BLaER1 (cell line): ENCODE measurements around the gene CYCS.
"Not testable (repeated sequence)": the region's sequence is repeated elsewhere in the genome, so short reads cannot be mapped to it uniquely, and the experiment has no call there.

Experiments used
- H3K27ac ChIP-seq: shearing (Covaris generic); formaldehyde crosslinking; 2 replicates; pipeline ENCODE4 v1.8.1; 2022
- H3K27me3 ChIP-seq: shearing (Covaris generic); formaldehyde crosslinking; 2 replicates; pipeline ENCODE4 v1.8.1; 2022
- H3K36me3 ChIP-seq: shearing (Covaris generic); formaldehyde crosslinking; 2 replicates; pipeline ENCODE4 v1.8.1; 2022
- H3K4me1 ChIP-seq: shearing (Covaris generic); formaldehyde crosslinking; 2 replicates; pipeline ENCODE4 v1.8.1; 2022
- H3K4me2 ChIP-seq: shearing (Covaris generic); formaldehyde crosslinking; 2 replicates; pipeline ENCODE4 v1.8.1; 2022
- H3K4me3 ChIP-seq: shearing (Covaris generic); formaldehyde crosslinking; 2 replicates; pipeline ENCODE4 v1.8.1; 2022
- H3K9ac ChIP-seq: shearing (Covaris generic); formaldehyde crosslinking; 2 replicates; pipeline ENCODE4 v1.8.1; 2022
- H3K9me3 ChIP-seq: shearing (Covaris generic); formaldehyde crosslinking; 2 replicates; pipeline ENCODE4 v1.8.1; 2022
- H4K20me1 ChIP-seq: shearing (Covaris generic); formaldehyde crosslinking; 2 replicates; pipeline ENCODE4 v1.8.1; 2022
- Cebpa-rat ChIP-seq: shearing (Covaris generic); IDR thresholded peaks from 2 replicates; pipeline ENCODE4 v1.8.1; 2022

Gene CYCS

GRCh38 chr7:25098096-25099046, 26.7 kb downstream of the CYCS start:
- Histone ChIP-seq H3K4me3 (no peak overlapping the region), H3K36me3 (no peaks in the 10 kb centered on the region), H3K27me3 (no peaks in the 10 kb centered on the region), H3K9me3 (no peaks in the 10 kb centered on the region), H3K9ac (no peak overlapping the region), H3K4me1 (no peaks in the 10 kb centered on the region), H3K4me2 (no peak overlapping the region), H4K20me1 (no peaks in the 10 kb centered on the region), H3K27ac (no peak overlapping the region)
- no peak for TF ChIP-seq Cebpa-rat

- Histone ChIP-seq H3K9me3 (no peaks in the 10 kb centered on the region), H3K4me2 (no peak overlapping the region), H3K36me3 (no peaks in the 10 kb centered on the region), H3K27me3 (no peaks in the 10 kb centered on the region), H3K4me1 (no peaks in the 10 kb centered on the region), H4K20me1 (no peaks in the 10 kb centered on the region), H3K27ac (no peak overlapping the region), H3K9ac (no peak overlapping the region), H3K4me3 (no peak overlapping the region)
- no peak for TF ChIP-seq Cebpa-rat
Observed at GRCh38 chr7:25095516-25096345, 29.3 kb downstream of the CYCS start.

- H3K4me1 ChIP-seq, result no peaks in the 10 kb centered on the region
- H3K4me2 ChIP-seq, result no peak overlapping the region
- no peaks in the 10 kb centered on the region for H3K9me3 ChIP-seq
- no peak overlapping the region for H3K9ac ChIP-seq
- no peak overlapping the region for H3K4me3 ChIP-seq
- H3K27ac ChIP-seq, result no peak overlapping the region
- no peaks in the 10 kb centered on the region for H3K36me3 ChIP-seq
- no peaks in the 10 kb centered on the region for H4K20me1 ChIP-seq
- no peak for TF ChIP-seq Cebpa-rat
- H3K27me3 ChIP-seq, result no peaks in the 10 kb centered on the region
Observed at GRCh38 chr7:25093268-25093826, 31.7 kb downstream of the CYCS start.

- TF ChIP-seq Cebpa-rat, result no peak
- H3K9ac ChIP-seq, result no peak overlapping the region
Observed at GRCh38 chr7:25091779-25092178, 33.3 kb downstream of the CYCS start.

GRCh38 chr7:25091176-25091575, 33.9 kb downstream of the CYCS start:
- no peak overlapping the region for H3K9ac ChIP-seq
- no peak overlapping the region for H3K27ac ChIP-seq
- no peaks in the 10 kb centered on the region for H3K4me1 ChIP-seq
- H4K20me1 ChIP-seq, result no peaks in the 10 kb centered on the region
- H3K4me2 ChIP-seq, result no peak overlapping the region
- no peaks in the 10 kb centered on the region for H3K36me3 ChIP-seq
- no peaks in the 10 kb centered on the region for H3K9me3 ChIP-seq
- H3K27me3 ChIP-seq, result no peaks in the 10 kb centered on the region
- TF ChIP-seq Cebpa-rat, result no peak
- no peak overlapping the region for H3K4me3 ChIP-seq

More at GRCh38 chr7:25091779-25092178, 33.3 kb downstream of the CYCS start:
- no peaks in the 10 kb centered on the region for H3K9me3 ChIP-seq
- H3K4me1 ChIP-seq, result no peaks in the 10 kb centered on the region
- no peaks in the 10 kb centered on the region for H3K27me3 ChIP-seq
- H3K4me2 ChIP-seq, result no peak overlapping the region
- no peaks in the 10 kb centered on the region for H3K36me3 ChIP-seq
- no peaks in the 10 kb centered on the region for H4K20me1 ChIP-seq
- no peak overlapping the region for H3K4me3 ChIP-seq
- H3K27ac ChIP-seq, result no peak overlapping the region

- Histone ChIP-seq H4K20me1 (no peaks in the 10 kb centered on the region), H3K4me2 (no peak overlapping the region), H3K36me3 (no peaks in the 10 kb centered on the region), H3K27ac (no peak overlapping the region), H3K9me3 (no peaks in the 10 kb centered on the region), H3K9ac (no peak overlapping the region), H3K4me1 (no peaks in the 10 kb centered on the region), H3K27me3 (no peaks in the 10 kb centered on the region), H3K4me3 (no peak overlapping the region)
- TF ChIP-seq Cebpa-rat, result no peak
Observed at GRCh38 chr7:25090374-25090773, 34.7 kb downstream of the CYCS start.

- no peak for TF ChIP-seq Cebpa-rat
- Histone ChIP-seq H3K4me1 (no peaks in the 10 kb centered on the region), H3K27ac (no peak overlapping the region), H3K27me3 (no peaks in the 10 kb centered on the region), H3K36me3 (no peaks in the 10 kb centered on the region), H3K9me3 (no peaks in the 10 kb centered on the region), H3K4me2 (no peak overlapping the region), H4K20me1 (no peaks in the 10 kb centered on the region), H3K9ac (no peak overlapping the region), H3K4me3 (no peak overlapping the region)
Observed at GRCh38 chr7:25087855-25088254, 37.2 kb downstream of the CYCS start.

GRCh38 chr7:25084821-25085220, 40.2 kb downstream of the CYCS start:
- Histone ChIP-seq H3K27ac (no peak overlapping the region), H3K4me1 (no peaks in the 10 kb centered on the region), H3K9me3 (no peaks in the 10 kb centered on the region), H3K27me3 (no peaks in the 10 kb centered on the region), H3K36me3 (no peaks in the 10 kb centered on the region), H4K20me1 (no peaks in the 10 kb centered on the region), H3K4me2 (no peak overlapping the region), H3K9ac (no peak overlapping the region), H3K4me3 (no peak overlapping the region)
- TF ChIP-seq Cebpa-rat, result no peak

GRCh38 chr7:25083201-25083600, 41.9 kb downstream of the CYCS start:
- H3K4me3 ChIP-seq, result no peak overlapping the region
- no peak overlapping the region for H3K4me2 ChIP-seq
- no peaks in the 10 kb centered on the region for H3K4me1 ChIP-seq
- no peak overlapping the region for H3K9ac ChIP-seq
- no peaks in the 10 kb centered on the region for H3K36me3 ChIP-seq
- no peaks in the 10 kb centered on the region for H4K20me1 ChIP-seq
- H3K27me3 ChIP-seq, result no peaks in the 10 kb centered on the region
- no peaks in the 10 kb centered on the region for H3K9me3 ChIP-seq
- TF ChIP-seq Cebpa-rat, result no peak
- no peak overlapping the region for H3K27ac ChIP-seq

- not testable (repeated sequence) for H3K4me1 ChIP-seq, H3K9me3 ChIP-seq, H3K27ac ChIP-seq, H3K36me3 ChIP-seq, H3K4me3 ChIP-seq, H3K4me2 ChIP-seq, H4K20me1 ChIP-seq, H3K9ac ChIP-seq, H3K27me3 ChIP-seq
Observed at GRCh38 chr7:25082041-25082440, 43.0 kb downstream of the CYCS start.
